Hematopoietic multipotent progenitor cell treated with erythropoietin and hydrocortisone succinate and interleukin-3 and kit ligand, for 17 days (in vitro differentiated cells): Measurements from ENCODE around the gene PIGS.
"Not testable (repeated sequence)": the region's sequence is repeated elsewhere in the genome, so short reads cannot be mapped to it uniquely, and the experiment has no call there.

Experiments
- DNase-seq: peaks from one replicate; pipeline ENCODE4 v3.0.0-alpha.2; 2015; ENCODE audit warnings: low spot score

The PIGS gene

DNA sequence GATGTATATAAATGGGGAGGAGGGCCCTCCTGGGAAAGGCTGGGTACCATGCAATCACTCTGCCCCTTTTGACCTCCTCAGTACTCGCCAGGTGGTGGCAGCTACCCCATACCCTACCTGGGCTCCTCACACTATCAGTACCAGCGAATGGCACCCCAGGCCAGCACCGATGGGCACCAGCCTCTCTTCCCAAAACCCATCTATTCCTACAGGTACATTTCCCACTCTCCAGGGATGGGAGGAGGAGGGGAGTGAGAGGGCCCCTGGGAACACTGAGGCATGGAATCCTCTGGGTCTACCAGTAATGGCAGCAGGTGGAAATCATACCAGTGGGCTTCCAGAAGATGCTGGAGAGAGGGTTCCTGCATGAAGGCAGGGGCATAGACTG lies 42.3 kb downstream of the PIGS start:
- DNase-seq = no peak

DNA sequence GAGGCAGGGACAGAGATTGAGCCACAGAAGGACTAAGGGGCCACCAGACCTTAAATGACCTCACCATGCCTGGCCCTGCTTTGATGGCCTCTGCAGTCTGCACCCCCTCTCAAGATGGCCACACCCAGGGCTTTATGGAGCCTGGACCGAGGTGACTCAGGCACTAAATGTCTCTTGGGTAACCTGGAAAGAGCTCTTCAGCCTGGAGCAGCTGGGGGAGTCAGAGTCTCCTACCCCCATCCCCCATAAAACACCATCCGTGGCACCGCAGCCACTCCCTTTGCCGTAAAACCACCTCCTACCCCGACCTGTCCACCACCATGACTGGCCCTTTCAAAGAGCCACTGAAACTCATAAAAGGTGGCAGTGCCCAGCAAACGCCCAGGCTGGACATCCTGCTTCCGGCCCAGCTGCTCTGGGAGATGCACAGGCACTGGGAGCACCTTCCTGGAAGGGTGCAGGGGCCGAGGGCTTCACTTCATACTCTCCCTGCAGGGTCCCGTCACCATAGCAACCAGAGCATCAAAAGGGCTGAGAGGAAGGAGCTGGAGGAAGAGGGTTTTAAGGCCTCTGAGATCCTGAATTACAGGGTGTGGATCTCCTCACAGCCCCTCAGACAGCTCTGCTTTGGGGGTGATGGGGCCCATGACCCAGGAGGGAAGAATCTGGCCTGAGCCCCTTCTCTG lies 42.9 kb downstream of the PIGS start:
- DNase-seq = no peak

DNA sequence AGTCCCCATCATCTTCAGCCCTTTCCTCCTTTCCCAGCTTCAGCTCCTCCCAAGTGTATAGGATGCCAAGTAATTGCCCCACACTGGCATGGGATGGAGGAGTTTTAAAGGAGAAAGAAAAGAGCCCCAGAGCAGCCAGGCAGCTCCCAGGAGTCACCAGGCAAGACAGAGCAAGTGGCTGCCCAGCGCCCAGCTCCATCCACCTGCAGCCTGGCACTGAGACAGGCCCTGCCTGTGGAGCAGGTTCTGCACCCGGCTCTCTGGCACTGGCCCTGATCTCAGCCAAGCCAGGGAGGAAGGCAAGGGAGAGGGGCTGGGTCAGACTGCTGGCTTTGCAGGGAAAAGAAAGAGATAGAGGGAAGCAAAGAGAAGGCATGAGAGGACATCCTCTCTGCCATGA lies 43.5 kb downstream of the PIGS start:
- DNase-seq = no peak

DNA sequence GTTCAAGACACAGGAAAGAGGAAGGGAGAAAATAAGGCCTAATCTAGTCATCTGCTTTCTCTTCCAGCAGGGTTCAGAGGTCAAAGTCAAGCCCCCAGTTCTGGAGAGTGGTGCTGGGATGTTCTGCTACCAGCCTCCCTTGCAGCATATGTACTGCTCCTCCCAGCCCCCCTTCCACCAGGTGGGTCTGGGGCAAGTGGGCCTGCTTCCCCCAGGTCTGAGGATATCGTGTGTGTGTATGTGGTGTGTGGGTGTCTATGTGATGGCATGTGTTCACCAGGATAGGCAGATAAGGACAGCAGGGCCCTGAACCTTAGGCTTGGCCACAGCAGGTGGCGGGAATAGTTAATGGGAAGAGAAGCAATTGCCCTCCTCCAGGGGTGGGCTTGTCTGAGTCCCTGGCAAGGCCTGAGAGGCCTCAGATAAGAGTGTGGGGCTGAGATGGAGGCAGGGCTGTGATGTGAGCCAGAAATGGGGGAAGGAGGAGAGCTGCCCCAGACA lies 44.1 kb downstream of the PIGS start:
- no peak for DNase-seq

DNA sequence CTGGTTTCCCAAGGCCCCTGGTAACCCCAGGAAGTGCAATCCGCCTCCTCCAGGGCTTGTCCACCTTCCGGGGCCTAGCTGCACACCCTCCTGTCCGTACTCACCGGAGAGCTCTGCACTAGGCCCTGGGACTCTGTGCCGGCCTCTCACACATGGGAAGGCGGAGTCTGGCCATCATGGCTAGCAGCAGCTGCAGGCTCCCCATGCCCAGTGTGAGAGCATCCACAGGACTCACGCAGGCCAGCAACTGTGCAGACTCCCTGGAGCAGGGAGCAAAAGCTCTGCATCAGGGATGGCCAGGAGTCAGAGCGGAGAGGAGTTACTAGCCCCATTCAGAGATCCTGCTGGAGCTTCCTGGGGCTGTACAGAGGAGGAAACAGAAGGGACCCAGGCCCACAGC lies 44.9 kb downstream of the PIGS start:
- DNase-seq = no peak

DNA sequence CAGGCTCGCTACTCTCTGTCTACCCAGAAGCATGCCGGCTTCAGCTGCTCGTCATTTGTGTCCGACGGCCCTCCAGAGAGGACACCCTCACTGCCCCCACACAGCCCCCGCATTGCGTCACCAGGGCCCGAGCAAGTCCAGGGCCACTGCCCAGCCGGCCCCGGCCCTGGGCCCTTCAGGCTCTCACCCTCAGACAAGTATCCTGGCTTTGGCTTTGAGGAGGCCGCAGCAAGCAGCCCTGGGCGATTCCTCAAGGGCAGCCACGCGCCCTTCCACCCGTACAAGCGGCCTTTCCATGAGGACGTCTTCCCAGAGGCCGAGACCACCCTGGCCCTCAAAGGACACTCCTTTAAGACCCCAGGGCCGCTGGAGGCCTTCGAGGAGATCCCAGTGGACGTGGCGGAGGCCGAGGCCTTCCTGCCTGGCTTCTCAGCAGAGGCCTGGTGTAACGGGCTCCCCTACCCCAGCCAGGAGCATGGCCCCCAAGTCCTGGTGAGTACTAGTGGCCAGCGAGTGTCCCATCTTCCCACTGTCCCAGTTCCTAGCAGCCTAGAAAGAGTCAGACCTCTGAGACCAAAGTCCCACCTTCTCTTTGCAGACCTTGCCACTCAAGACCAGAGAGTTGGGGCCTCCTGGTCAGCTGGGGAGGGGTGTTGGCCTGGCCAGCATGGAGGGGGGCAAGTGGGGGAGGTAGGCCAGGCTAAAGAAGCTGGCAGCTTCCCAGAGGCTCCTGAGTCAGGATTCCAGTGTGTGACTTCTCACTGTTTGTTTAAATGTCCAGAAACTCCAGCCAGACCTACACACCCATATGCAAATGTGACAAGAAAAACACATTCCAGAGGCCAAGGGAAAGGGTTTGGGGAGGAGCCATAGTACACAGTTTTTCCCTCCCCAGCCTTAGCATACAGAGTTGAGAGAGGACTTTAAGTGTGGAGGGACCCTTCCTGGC lies 46.6 kb downstream of the PIGS start:
- no peak for DNase-seq

DNA sequence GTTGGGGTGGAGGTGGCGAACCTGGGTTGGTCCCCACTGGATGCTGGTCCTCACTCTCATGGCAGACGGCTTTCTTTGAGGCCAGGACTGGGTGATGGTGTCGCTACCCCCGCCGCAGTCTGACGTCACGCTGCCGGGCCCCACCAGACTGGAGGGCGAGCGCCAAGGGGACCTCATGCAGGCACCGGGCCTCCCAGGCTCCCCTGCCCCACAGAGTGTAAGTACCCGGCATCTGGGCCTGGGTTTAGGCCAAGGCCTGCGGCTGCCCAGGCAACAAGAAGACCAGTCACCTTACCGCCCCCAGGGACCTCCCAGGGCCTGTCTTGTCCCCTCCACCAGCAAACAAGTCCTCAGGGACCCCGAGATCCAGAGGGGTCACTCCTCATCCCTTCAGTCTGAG lies 47.4 kb downstream of the PIGS start:
- no peak for DNase-seq

DNA sequence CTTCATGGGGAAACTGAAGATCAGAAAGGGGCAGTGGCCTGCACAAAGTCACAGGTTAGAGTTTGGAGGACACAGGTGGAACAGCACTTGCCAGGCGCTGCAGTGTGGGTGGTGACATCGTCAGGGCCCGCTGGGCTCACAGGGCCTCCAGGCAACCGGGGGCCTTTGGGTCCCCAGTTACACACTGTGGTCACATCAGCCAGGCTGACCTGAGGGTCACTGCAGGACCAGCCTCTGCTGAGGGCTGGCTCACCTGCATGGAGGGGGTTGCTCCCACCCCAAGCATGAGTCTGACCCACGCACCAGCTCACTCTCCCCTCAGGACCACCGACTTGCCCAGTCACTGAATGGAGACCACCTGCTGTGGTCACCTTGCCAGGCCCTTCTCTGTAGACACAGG lies 48.1 kb downstream of the PIGS start:
- DNase-seq = no peak

DNA sequence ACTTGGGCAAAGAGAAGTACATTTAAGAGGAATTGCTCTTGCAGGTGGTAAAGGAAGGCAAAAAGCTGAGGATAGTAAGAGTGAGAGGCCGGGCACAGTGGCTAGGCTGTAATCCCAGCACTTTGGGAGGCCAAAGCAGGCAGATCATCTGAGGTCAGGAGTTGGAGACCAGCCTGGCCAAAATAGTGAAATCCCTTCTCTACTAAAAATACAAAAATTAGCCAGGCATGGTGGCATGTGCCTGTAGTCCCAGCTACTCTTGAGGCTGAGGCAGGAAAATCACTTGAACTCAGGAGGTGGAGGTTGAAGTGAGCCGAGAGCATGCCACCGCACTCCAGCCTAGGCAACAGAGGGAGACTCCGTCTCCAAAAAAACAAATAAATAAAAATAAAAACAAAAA lies 49.0 kb downstream of the PIGS start:
- DNase-seq = not testable (repeated sequence)

DNA sequence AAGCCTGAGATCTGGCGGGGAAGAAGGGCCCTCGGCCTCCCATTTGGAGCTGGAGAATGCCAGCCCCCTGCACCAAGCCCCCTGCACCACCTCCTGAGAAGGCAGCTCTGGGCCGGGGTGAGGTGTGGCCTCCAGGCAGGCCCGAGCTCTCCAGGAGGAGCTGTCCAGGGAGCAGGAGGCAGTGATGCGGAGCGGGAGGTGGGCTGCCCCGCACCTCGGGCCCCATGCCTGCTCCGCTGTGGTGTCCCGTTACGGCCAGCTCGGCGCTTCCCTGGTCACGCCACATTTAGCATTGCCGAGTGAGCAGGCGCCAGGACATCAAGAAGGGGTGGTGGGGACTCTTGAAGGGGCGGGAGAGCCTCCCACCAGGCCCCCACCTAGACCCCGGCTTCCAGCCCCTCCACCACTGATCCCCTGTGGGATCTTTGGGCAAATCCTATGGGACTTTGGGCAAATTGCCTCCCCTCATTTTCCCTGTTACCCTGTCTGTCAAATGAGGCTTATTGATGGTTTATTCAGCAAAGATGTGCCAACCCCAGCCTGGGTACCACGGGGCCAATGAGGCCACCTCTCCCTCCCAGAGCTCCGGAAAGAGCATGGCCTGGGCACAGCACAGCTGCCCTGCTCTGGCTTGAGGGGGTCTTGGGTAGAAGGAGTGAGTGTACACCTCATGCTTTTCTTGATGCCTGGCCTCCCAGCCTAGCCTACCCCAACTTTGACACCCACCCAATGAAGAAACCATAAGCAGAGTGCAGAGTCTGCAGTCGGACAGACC lies 49.8 kb downstream of the PIGS start:
- DNase-seq = no peak

DNA sequence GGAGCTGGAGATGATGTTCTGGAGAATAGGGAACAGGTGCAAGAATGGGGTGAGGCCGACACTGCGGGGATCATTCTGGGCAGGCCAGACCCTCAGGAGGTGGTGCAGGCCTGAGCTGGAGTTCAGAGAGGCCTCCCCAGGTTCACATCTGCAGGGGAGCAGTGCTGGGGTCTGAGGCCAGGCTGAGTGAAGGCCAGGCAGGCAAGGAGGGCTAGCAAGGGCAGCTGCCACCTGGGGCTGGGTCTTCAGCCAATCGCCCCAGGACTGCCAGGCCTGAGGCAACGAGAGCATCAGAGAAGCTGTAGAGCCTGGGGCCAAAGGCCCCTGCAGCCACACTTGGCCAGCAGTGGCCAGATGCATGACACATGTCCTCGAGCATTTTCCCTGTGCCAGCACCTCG lies 50.6 kb downstream of the PIGS start:
- DNase-seq = no peak

DNA sequence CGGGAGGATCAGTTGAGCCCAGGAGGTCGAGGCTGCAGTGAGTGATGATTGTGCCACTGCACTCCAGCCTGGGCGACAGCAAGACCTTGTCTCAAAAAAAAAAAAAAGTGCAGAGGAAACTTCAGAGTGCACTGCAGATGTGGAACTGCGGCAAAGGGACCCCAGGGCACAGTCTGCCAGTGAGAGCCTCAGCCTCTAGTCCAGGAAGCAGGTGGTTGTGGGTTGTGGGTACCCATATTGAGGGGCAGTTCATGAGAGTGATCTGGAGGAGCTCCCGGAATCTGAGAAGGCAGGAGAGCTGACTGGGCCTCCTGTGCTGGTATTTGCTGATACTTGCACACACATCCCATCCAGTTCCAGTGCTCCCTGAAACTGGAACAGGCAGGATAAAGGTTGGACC lies 52.1 kb downstream of the PIGS start:
- no peak for DNase-seq

DNA sequence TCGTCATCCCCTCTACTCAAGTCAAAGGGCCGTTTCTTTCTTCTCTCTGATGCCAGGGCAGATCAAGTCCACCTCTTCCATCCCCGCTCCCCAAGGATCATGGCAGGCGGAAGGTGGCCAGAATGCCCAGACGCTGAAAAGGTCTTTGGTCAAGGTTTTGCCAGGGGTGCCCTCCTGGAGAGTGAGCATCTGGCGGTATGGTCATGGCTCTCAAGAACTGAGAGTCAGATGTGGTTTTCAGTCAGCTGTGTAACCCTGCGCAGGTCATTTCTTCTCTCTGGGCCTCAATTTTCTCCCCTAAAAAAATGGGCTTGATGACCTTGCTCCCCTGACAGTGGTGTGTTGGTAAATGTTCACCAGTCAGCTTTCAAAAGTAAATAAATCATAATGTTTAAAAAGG lies 52.7 kb downstream of the PIGS start:
- no peak for DNase-seq

DNA sequence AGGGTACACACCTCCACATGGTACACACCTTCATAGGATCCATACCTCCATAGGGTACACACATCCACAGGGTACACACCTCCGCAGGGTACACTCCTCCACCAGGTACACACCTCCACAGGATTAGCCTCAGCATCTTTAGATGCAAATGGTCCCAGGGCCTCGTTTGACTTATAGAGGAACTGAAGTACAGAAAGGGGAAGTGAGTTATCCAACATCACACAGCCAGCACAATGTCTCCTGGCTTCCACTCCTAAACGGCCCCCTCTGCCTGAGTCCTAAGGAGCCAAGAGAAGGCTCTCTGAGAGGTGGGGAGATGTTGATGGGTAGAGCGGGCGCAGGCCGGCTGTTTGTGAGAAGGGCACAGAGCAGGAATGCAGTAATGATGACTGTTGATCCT lies 53.2 kb downstream of the PIGS start:
- no peak for DNase-seq

DNA sequence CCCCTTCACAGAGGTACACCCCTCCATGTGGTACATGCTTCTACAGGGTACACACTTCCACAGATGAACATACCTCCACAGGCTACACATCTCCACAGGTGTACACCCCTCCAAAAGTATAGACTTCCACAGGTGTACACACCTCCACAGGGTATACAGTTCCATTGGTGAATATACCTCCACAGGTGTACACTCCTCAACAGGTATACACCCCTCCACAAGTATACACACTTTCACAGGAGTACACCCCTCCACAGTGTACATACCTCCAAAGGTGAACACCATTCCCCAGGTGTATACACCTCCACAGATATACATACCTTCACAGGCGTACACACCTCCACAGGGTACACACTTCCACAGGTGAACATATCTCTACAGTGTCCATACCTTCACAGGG lies 55.8 kb downstream of the PIGS start:
- no peak for DNase-seq

DNA sequence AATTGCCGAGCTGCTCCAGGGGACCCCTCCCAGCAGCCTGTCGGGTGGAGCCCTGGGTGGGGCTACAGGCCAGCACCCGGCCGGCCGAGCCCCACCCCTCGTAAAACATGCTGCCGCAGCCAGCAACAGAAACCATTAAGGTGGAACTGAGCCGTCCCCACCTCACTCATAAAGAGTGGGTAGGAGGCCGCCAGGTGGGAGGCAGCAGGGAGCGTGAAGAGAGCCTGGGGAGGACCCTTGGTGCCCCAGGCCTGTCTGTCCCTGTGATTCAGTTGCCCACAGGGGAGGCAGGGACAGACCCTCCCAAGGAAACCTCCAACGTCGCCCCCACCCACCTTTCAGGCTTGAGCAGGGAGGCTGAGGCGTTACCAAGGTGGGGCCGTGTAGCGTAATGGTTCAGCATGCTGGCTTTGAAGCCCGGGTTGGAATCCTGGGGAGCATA lies 56.7 kb downstream of the PIGS start:
- DNase-seq = no peak

DNA sequence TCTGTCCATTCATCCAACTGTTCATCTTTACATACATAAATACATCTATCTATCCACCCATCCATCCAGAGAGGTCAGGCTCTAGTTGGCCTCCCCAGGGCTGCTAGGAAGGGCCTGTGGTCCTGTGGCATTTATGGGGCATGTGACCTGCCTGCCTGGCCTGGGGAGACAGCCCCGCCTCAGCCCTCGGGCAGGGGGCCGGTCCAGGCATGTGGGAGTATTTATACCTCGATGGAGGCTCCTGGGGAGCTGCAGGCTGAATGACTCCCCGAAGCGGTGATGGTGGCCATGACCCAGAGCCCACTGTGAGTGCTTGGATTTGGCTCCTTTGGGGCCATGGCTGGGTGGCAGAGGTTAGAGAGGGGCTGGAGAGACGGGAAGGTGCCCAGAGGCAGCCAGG lies 57.8 kb downstream of the PIGS start:
- DNase-seq = no peak

DNA sequence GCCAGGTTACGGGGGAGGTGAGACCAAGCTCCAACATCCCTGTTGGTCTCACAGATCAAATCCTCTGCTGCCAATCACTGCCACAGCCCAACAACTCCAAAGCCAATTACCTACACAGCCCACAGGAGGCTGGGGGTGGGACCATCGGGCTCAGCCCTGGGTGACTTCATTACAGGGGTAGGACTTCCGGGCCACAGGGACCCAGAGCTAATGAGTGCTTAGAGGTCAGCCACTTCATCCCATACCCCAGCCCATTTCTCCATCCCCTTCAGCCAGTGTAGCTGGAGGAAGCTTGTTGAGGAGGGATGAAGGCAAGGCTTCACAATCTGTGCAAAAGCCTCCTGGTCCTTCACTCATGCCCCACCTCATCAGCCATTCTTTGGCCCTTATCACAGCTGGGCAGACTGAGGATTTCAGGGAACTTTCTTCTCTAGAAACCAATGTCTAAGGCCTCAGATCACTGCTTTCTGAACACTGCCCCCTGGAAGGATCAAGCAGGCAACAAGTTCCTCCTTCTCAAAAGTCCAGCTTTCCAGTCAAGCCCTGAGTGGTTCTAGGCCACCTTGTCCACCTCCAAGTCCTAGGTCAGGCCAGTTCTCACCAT lies 59.4 kb downstream of the PIGS start:
- DNase-seq = no peak

DNA sequence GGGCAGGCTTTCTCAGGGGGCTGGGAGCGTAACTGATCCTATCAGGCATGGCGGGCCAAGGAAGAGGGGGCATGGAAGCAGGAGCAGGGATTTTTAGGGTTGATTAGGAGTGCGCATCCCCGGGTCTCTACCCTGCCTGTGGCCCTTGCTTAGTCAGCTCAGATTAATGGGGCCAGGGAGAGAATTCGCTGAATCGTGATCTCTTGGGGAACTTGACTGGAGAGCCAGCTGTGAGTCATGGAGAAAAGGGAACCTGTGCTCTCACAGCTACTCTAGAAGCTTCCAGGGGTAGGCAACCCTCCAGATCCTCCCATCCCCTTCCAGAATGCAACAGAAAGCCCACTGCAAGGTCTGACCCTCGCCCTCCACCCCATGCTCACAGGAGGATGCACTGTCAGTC lies 61.5 kb downstream of the PIGS start:
- DNase-seq = no peak

DNA sequence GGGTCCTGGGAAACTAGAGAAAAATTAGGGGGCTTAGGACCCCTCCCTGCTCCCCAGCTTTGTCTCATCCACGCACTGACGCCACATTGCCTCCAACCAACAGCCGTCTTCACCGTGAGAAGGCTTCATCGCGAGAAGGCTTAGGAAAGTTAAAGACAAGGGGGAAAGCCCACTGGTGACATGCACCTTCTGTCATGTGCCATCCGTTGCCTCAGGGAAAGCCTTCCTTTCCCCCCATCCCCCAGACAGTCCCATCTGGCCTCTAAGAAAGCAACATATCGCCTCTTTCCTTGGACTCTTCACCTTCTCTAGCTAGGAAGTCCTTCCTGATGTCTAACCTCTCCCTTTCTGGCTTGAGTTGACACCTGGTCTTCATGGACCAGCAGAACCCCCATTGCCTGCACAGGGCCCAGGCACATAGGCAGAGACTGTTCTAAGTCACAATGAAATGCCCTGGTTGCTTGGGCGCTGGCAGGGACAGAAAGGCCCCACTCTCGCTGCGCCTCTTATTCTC lies 63.1 kb downstream of the PIGS start:
- DNase-seq = no peak

DNA sequence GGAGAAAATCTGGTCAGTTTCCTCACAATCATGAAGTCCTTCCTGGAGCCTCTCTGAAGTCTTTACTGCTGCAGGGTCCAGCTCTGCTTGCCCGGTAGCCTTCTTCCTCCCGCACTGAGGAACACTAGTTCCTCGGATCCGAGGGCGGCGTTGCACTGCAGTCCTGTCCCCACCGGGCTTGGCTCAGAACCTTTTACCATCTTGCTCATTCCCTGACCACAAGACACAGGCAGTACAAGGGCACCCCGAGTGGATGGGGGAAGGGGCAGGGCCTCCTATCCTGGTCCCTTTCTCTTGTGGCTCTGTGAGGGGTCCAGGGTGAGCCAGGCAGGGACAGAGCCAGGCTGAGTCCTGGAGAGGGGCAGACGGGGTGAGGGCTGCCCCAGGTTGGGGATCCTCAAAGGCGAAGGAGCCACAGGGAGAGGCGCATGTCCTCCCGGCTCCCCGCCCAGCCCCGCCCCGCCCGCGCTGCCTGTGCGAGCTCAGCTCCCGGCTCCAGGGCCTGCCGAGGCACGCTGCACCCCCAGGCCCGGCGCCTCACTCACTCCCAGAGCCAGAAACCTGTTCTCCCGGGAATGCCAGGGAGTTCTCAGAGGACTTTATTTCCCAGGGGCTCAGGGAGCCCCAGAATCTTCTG lies 63.6 kb downstream of the PIGS start:
- no peak for DNase-seq
